HG03354 (cell line): ENCODE measurements around the gene F2RL3.
"Not testable (repeated sequence)": the region's sequence is repeated elsewhere in the genome, so short reads cannot be mapped to it uniquely, and the experiment has no call there.

Experiments used
- ATAC-seq: cut with Tn5 transposase; IDR thresholded peaks from one replicate; pipeline ENCODE4 v1.9.1; 2021; ENCODE audit warnings: mild to moderate bottlenecking; ENCODE audit not compliant: unreplicated experiment, poor library complexity, severe bottlenecking

Gene F2RL3

GRCh38 chr19:16917401-16917800 lies 28.6 kb downstream of the F2RL3 start:
- ATAC-seq: no peak

GRCh38 chr19:16919496-16919895 lies 30.7 kb downstream of the F2RL3 start:
- no peak for ATAC-seq

GRCh38 chr19:16920816-16921529 lies 32.2 kb downstream of the F2RL3 start:
- ATAC-seq: no peak

- ATAC-seq: no peak
Observed at GRCh38 chr19:16921766-16922591, 33.2 kb downstream of the F2RL3 start.

GRCh38 chr19:16922592-16922934 lies 33.8 kb downstream of the F2RL3 start:
- no peak for ATAC-seq

GRCh38 chr19:16922949-16923348 lies 34.1 kb downstream of the F2RL3 start:
- ATAC-seq: no peak

- ATAC-seq: no peak
Observed at GRCh38 chr19:16927883-16928282, 39.1 kb downstream of the F2RL3 start.

GRCh38 chr19:16928351-16928750 lies 39.6 kb downstream of the F2RL3 start:
- no peak for ATAC-seq

GRCh38 chr19:16928916-16929315 lies 40.1 kb downstream of the F2RL3 start:
- no peak for ATAC-seq

GRCh38 chr19:16930753-16931152 lies 42.0 kb downstream of the F2RL3 start:
- no peak for ATAC-seq

- ATAC-seq: no peak
Observed at GRCh38 chr19:16931306-16931705, 42.5 kb downstream of the F2RL3 start.

- ATAC-seq: no peak
Observed at GRCh38 chr19:16934489-16934888, 45.7 kb downstream of the F2RL3 start.

- ATAC-seq: no peak
Observed at GRCh38 chr19:16936901-16937300, 48.1 kb downstream of the F2RL3 start.

- ATAC-seq: not testable (repeated sequence)
Observed at GRCh38 chr19:16937796-16938195, 49.0 kb downstream of the F2RL3 start.

GRCh38 chr19:16938211-16938610 lies 49.4 kb downstream of the F2RL3 start:
- no peak for ATAC-seq

- not testable (repeated sequence) for ATAC-seq
Observed at GRCh38 chr19:16940063-16940462, 51.3 kb downstream of the F2RL3 start.

- no peak for ATAC-seq
Observed at GRCh38 chr19:16940626-16941025, 51.8 kb downstream of the F2RL3 start.
